ENCODE measurements around the gene FOXJ3.

GRCh38 chr1:42319128-42319851, 15.7 kb downstream of the FOXJ3 start:
- TF ChIP-seq POLR2AphosphoS5 (IDR thresholded peaks at IDR 0.05; ENCODE audit: borderline replicate concordance, low read depth, low read length) (no peak), EZH2 (IDR thresholded peaks at IDR 0.05) (no peak)
